Stimulated activated CD8-positive, alpha-beta memory T cell treated with anti-CD3 and anti-CD28 coated beads, Interleukin-12 subunit alpha, Interleukin-12 subunit beta, amount 100 ng/mL, for 1 hour (primary cell): Measurements from ENCODE around the gene SMIM43.

Source experiments
- DNase-seq: peaks from one replicate; pipeline ENCODE4 v3.0.0-alpha.2; 2020; ENCODE audit warnings: low read depth

The SMIM43 gene

GRCh38 chr4:121764702-121765367, at the start of gene SMIM43:
SMIM43 (minus strand) TSS chr4:121765164; CDS start chr4:121765105, 59 bp downstream.
- DNase-seq, result no peak

DNA sequence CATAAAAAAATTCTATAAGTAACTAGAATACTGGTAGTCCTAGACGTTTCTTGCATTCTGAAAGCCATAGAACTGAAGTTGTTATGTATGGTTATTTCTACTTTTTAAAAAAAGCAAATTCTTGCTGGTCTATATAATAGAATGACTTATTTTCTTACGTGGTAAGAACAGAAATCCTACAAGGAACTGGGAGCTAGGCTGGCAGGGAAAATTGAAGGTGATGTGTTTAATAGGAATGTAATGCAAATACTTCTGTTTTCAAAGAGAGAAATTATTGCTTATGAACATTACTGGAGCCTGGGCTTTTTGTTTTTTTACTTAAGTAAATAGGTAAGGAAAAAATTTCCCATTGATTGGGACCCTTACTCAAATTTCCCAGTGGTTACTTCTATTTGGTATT, 49.8 kb upstream of the SMIM43 start:
- no peak for DNase-seq

DNA sequence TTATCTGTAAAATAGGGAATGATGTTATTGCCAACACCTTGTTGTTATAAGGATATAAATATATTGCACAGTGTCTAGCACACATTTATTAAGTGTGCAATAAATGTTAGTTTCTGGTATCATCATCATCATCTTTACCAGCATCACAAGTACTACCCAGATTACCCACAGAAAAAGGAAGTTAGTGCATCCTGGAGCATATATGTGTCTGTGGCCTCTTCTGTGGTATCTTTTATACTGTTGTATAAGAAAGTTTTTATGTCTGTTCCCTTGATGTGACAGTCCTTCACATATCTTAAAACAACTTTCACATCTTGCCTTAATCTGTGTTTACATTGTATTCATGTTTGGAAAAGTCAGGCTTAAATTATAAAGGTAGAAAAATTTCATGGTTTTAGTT, 46.2 kb upstream of the SMIM43 start:
- DNase-seq, result no peak

GRCh38 chr4:121806411-121806810, 41.4 kb upstream of the SMIM43 start:
- no peak for DNase-seq

- DNase-seq, result no peak
These were observed 36.7 kb upstream of the SMIM43 start for GRCh38 chr4:121801715-121802075.

- peak; percentile 90 for DNase-seq
These were observed 36.2 kb upstream of the SMIM43 start, which contains the start of gene EXOSC9 for GRCh38 chr4:121800961-121801714. EXOSC9 (plus strand) TSS chr4:121801323; CDS start chr4:121801425, 102 bp downstream.

- no peak for DNase-seq
These were observed 35.6 kb upstream of the SMIM43 start for GRCh38 chr4:121800638-121800960.

GRCh38 chr4:121799867-121800501, 35.0 kb upstream of the SMIM43 start:
- no peak for DNase-seq

- DNase-seq, result no peak
These were observed 34.4 kb upstream of the SMIM43 start for GRCh38 chr4:121799208-121799823.

DNA sequence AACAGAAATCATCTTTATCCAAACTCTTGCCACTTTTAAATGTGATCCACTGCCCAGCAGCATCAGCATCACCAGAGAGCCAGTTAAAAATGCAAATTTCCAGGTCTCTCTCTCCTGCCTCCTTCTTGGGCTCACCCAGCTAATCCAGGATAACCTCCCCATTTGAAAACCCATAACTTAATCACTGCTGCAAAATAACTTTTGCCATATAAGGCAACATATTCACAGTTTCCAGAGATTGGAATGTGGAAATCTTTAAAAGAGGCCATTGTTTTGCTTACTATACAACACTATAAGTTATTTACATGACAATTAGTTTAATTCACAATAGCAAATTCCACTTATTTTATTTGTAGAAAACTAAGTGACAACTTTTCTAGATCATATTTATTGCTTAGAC, 31.3 kb upstream of the SMIM43 start:
- no peak for DNase-seq

DNA sequence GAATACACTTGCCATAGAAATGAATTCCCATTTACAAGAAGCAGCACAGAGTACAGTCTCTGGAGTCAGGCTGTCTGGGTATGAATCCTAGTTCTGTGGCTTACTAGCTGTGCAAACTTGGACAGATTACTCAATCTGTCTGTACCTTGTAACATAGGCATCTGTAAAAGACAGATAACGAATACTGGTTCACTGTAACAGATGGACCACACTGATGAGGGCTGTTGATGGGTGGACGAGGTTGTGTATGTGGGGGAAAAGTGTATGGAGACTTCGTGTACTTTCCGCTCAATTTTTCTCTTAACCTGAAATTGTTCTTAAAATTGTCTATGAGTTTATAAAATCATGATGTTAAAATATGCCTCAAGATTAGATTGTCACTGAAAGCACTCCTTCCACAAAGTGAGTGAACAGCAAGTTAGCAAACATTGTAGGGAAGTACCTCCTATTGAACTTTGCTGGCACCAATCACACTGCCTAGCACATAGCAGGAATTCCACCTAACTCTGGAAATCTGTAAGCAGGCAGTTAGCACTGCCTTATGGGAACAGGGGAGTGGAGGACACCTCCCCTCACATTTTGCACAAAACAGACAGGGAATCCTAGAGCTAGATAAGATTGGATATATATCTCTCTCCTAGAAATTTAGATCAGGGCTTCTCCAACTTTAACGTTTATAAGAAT, 29.7 kb upstream of the SMIM43 start:
- no peak for DNase-seq

- DNase-seq, result no peak
These were observed 28.0 kb upstream of the SMIM43 start for GRCh38 chr4:121792966-121793365.

DNA sequence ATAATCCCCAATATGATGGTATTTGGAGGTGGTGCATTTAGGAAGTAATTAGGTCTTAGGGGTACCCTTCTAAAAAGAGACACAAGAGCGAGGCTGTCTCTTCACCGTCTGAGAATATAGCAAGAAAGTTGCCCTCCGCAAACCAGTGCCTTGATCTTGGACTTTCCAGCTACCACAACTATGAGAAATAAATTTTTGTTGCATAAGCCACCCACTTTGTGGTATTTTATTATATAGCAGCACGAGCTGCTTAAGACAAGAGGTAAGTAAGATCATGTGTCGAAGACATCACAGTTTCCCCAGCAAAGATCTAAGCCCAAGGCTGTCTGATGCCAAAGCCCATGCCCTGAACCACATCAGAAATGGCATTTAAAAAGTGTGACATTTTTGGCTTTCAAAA, 26.5 kb upstream of the SMIM43 start:
- DNase-seq, result no peak

DNA sequence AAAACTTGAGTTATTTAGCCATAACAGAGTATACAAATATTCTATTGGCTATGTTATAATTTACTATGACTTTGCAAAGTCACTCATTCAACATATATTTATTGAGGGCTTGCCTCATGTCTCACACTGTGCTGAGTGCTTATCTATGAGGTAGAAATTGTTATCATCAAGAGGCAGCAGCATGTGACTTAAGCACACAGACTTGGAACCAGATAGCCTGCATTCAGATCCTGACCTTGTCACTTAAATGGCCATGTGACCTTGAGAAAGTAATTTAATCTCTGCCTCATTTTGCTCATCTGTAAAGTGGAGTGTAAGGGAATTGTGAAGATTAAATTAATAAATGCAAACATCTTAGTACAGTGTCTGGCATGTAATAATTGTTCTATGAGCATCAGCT, 26.0 kb upstream of the SMIM43 start:
- DNase-seq, result no peak

GRCh38 chr4:121789960-121790829, 25.2 kb upstream of the SMIM43 start:
- no peak for DNase-seq

GRCh38 chr4:121789455-121789854, 24.5 kb upstream of the SMIM43 start:
- no peak for DNase-seq

GRCh38 chr4:121788896-121789295, 23.9 kb upstream of the SMIM43 start:
- no peak for DNase-seq

DNA sequence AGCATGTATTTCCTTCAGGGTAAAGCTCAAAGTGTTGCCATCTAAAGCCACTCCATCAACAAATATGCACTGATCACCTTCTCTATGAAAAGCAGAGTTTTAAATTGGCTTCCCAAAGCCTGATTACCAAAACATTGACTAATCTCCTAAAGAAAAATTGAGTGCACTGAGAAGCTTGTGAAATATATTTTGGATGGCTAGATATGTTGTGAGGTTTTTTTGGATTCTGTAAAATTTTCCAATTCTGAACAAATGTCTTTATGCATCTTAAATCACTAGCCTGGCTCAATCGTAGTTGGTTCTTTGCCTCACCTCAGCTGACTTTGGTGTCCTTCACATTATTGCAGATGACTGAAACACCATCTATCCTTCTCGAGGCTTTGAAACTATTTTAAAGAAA, 21.3 kb upstream of the SMIM43 start:
- DNase-seq, result no peak

GRCh38 chr4:121785479-121785878, 20.5 kb upstream of the SMIM43 start:
- no peak for DNase-seq

GRCh38 chr4:121784975-121785374, 20.0 kb upstream of the SMIM43 start:
- DNase-seq, result no peak

DNA sequence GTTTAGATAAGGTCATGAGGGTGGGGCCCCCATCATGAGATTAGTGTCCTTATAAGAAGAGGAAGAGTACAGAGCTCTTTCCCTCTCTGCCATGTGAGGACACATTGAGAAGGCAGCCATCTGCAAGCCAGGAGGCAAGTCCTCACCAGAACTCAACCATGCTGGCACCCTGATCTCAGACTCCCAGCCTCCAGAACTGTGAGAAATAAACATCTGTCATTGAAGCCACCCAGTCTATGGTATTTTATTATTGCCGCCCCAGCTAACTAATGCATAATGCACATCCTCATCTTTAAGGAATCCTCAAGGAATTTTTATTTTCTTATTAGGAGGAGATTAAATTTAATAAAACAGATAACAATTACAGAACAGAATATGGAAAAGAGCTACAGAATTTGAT, 19.4 kb upstream of the SMIM43 start:
- DNase-seq, result no peak
